ENCODE measurements around the gene GNAZ.

The GNAZ gene

GRCh38 chr22:23082534-23083314, 12.4 kb downstream of the GNAZ start:
- H3K4me3 ChIP-seq (ENCODE audit: low read depth, low read length) = no peak overlapping the region
- TF ChIP-seq CTCF (IDR thresholded peaks at IDR 0.05; ENCODE audit: insufficient read depth, low read length, missing control alignments) = no peak
- POLR2A ChIA-PET = no interaction called here
- no peak for DNase-seq (ENCODE audit: low read depth, low spot score)
- CTCF ChIA-PET = interaction anchor here (1.9 kb wide), 1 partner anchor 13 kb away, joined by 4 read pairs; the partner anchor contains the start of gene GNAZ

- ChIA-PET POLR2A (no interaction called here), CTCF (interaction anchor here (1.9 kb wide), 1 partner anchor 14 kb away, joined by 4 read pairs; the partner anchor contains the start of gene GNAZ)
- no peak overlapping the region for H3K4me3 ChIP-seq (ENCODE audit: low read depth, low read length)
- no peak for TF ChIP-seq CTCF (IDR thresholded peaks at IDR 0.05; ENCODE audit: insufficient read depth, low read length, missing control alignments)
- no peak for DNase-seq (ENCODE audit: low read depth, low spot score)
These were observed 13.1 kb downstream of the GNAZ start for GRCh38 chr22:23083315-23084021.

- ChIA-PET CTCF (interaction anchor here (1.9 kb wide), 1 partner anchor 15 kb away, joined by 4 read pairs; the partner anchor contains the start of gene GNAZ), POLR2A (interaction anchor here (1.0 kb wide), 1 partner anchor 13 kb away, joined by 4 read pairs; no protein-coding TSS in a partner anchor)
- no peak overlapping the region for H3K4me3 ChIP-seq (ENCODE audit: low read depth, low read length)
- TF ChIP-seq CTCF (IDR thresholded peaks at IDR 0.05; ENCODE audit: insufficient read depth, low read length, missing control alignments) = no peak
- DNase-seq (ENCODE audit: low read depth, low spot score) = no peak
These were observed 14.4 kb downstream of the GNAZ start for GRCh38 chr22:23084453-23085350.

GRCh38 chr22:23085351-23085671, 15.0 kb downstream of the GNAZ start:
- CTCF ChIA-PET = no interaction called here
- POLR2A ChIA-PET = no interaction called here
- no peak overlapping the region for H3K4me3 ChIP-seq (ENCODE audit: low read depth, low read length)
- DNase-seq (ENCODE audit: low read depth, low spot score) = no peak
- TF ChIP-seq CTCF (IDR thresholded peaks at IDR 0.05; ENCODE audit: insufficient read depth, low read length, missing control alignments) = no peak

GRCh38 chr22:23085785-23086184, 15.5 kb downstream of the GNAZ start:
- H3K4me3 ChIP-seq (ENCODE audit: low read depth, low read length) = no peak overlapping the region
- no peak for DNase-seq (ENCODE audit: low read depth, low spot score)
- ChIA-PET CTCF (interaction anchor here (2.1 kb wide), 1 partner anchor 127 kb away, joined by 9 read pairs; no protein-coding TSS in a partner anchor), POLR2A (no interaction called here)
- no peak for TF ChIP-seq CTCF (IDR thresholded peaks at IDR 0.05; ENCODE audit: insufficient read depth, low read length, missing control alignments)

All from AG04449 (cell line).